Lower leg skin (tissue), 4 donors: ENCODE measurements around the gene TRPM3. TPM values are rescaled to one million over a fixed set of nuclear protein-coding genes. Genes with fewer than 3 reads are reported as not detected.
"Not testable (repeated sequence)": the region's sequence is repeated elsewhere in the genome, so short reads cannot be mapped to it uniquely, and the experiment has no call there.

Experiments
- DNase-seq, 2 donors: peaks; one replicate each; pipeline ENCODE4 v3.0.0-alpha.2; 2019; ENCODE audit warnings: low spot score in 2 of 2
- H3K4me3 ChIP-seq: fragments of 200-600 bp; sonication (generic); 2 replicates; pipeline ENCODE4 v1.5.1; 2017; ENCODE audit warnings: mild to moderate bottlenecking, low read depth; ENCODE audit not compliant: poor library complexity, severe bottlenecking
- CTCF ChIP-seq, 3 donors: fragments of 450-650 bp; IDR thresholded peaks; one replicate each; pipeline ENCODE4 v1.5.1; 2016; ENCODE audit warnings: antibody characterized with exemption in 3 of 3, mild to moderate bottlenecking in 3 of 3, moderate library complexity in 2 of 3
- POLR2A ChIP-seq, 2 donors: fragments of 450-650 bp; IDR thresholded peaks; one replicate each; pipeline ENCODE4 v1.6.1; 2016 to 2017; ENCODE audit warnings: antibody characterized with exemption in 2 of 2, mild to moderate bottlenecking in 1 of 2, moderate library complexity in 1 of 2
- WGBS, 2 donors: methylation state at CpG; one replicate each; pipeline ENCODE4 v1.1.5; 2018; 5-methylcytosine and 5-hydroxymethylcytosine counted together
- intact Hi-C: fragments of 100-400 bp; cut with DNase I; formaldehyde crosslinking; loops from one replicate; pipeline ENCODE4 v1.15.0; 2023; ENCODE audit warnings: low total_unique reads
- total RNA-seq, 4 donors: library from RNA; depleted of rRNA; stranded (reverse); fragments of >200 nt; gene quantifications; one replicate each; pipeline ENCODE4 v1.1.0, GENCODE V29; 2016

Gene TRPM3
- total RNA-seq, 4 donors from 2014 or later = 0.10 to 0.29 TPM; not detected in 2

- intact Hi-C loops = no loop called here
- DNase-seq = no peak
- no peak overlapping the region for H3K4me3 ChIP-seq
- WGBS, 2 donors = 80 to 87% methylated on average over 8 of the region's 8 CpGs
- TF ChIP-seq POLR2A (IDR thresholded peaks at IDR 0.05) (no peak), CTCF (IDR thresholded peaks at IDR 0.05) (no peak)
These were observed 361.2 kb downstream of the TRPM3 start for GRCh38 chr9:70760228-70760627.

GRCh38 chr9:70753311-70753710, 368.1 kb downstream of the TRPM3 start:
- WGBS, 2 donors = 27 to 40% methylated on average over 4 of the region's 4 CpGs
- H3K4me3 ChIP-seq = no peak overlapping the region
- DNase-seq = no peak
- intact Hi-C loops = no loop called here
- TF ChIP-seq POLR2A (IDR thresholded peaks at IDR 0.05) = no peak
- TF ChIP-seq CTCF (IDR thresholded peaks at IDR 0.05) = no peak

DNA sequence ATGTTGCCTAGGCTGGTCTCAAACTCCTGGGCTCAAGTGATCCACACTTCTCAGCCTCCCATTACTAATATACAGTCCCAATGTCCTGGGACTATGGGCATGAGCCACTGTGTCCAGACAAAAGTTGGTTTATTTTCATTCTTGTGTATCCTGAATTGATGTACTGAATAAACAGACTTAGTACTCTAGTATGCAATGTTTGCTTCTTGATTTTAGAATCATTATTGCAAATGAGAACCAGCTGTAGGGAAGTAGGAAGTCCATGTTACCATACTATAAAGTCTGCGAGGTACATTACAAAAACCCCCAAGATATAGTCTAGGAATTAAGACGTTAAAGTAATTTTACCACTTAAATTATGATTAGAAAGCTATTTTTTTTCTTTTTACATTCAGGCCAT, 372.4 kb downstream of the TRPM3 start:
- TF ChIP-seq POLR2A (IDR thresholded peaks at IDR 0.05) = no peak
- H3K4me3 ChIP-seq = no peak overlapping the region
- 75 to 83% methylated on average over 2 of the region's 2 CpGs for WGBS, 2 donors
- no peak for DNase-seq
- intact Hi-C loops = no loop called here

GRCh38 chr9:70747261-70747718, 374.1 kb downstream of the TRPM3 start:
- DNase-seq = no peak
- TF ChIP-seq CTCF (IDR thresholded peaks at IDR 0.05) (no peak), POLR2A (IDR thresholded peaks at IDR 0.05) (no peak)
- intact Hi-C loops = no loop called here
- no peak overlapping the region for H3K4me3 ChIP-seq
- WGBS, 2 donors = 48 to 54% methylated on average over 2 of the region's 2 CpGs

GRCh38 chr9:70746760-70747159, 374.7 kb downstream of the TRPM3 start:
- TF ChIP-seq CTCF (IDR thresholded peaks at IDR 0.05) = no peak
- TF ChIP-seq POLR2A (IDR thresholded peaks at IDR 0.05) = no peak
- no peak for DNase-seq
- H3K4me3 ChIP-seq = no peak overlapping the region
- intact Hi-C loops = no loop called here

DNA sequence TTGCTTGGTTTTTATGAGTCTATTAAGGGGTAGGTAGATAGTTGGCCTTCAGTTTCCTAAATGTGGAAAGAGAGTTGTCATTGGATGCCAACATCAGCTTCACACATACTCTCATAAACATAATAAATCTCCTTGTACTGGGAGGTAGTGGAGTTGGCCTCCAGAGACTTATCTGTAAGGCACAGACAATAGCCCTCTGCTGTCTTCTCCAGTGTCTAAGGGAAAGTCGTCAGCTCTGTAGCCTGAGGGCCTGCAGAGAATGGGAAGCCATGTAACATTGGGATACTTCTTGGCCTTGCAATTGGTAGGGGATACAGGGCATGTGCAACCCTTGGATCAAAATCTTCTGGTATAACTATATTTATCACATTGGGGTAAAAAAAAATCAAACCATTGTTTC, 375.1 kb downstream of the TRPM3 start:
- TF ChIP-seq POLR2A (IDR thresholded peaks at IDR 0.05) = no peak
- no peak for TF ChIP-seq CTCF (IDR thresholded peaks at IDR 0.05)
- no peak for DNase-seq
- no peak overlapping the region for H3K4me3 ChIP-seq
- WGBS, 2 donors = 0 to 14% methylated on average over 1 of the region's 1 CpG
- intact Hi-C loops = no loop called here

GRCh38 chr9:70724794-70725193, 396.6 kb downstream of the TRPM3 start:
- WGBS, 2 donors = no CpG with 5 or more reads among the region's 1 CpG
- DNase-seq, intact Hi-C loops, H3K4me3 ChIP-seq: not testable (repeated sequence)

DNA sequence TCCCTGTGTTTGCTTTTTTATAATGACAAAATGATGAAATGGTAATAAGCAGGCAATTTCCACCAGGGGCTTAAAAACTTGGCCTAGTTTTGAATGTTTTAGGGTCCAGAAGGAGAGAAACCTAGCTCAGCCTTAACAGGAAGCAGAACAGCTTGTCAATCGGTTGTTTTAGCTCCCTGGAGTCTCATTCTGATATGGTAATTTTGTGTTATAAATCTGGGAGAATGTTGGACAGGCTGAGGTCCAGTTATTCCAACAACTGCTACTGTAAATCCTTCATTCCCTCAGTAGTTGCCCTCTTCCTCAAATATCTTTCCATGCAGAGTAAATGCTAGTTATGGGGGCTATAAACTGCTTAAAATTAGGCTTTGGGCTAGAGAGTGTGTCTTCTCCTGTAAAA, 397.4 kb downstream of the TRPM3 start:
- intact Hi-C loops, H3K4me3 ChIP-seq, DNase-seq: not testable (repeated sequence)
- no CpG with 5 or more reads among the region's 1 CpG for WGBS, 2 donors

DNA sequence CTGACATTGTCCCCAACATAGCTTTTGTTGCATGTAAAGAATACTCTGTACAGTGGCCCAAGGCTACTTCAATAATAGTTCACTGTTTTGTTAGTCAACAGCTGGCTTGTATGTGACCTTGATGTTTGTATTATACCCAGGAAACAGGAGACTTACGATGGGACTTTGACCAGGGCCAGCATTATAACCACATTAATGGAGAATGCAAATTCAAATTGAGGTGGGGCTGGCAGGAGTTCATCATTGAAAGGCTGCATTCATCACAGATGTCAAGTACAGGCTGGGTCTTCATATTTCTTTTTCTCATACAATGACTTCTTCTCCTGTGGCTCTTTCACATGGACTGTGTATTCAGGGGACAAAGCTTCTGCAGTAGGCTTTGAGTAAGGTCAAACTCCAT, 414.6 kb downstream of the TRPM3 start:
- WGBS, 2 donors = no CpG with 5 or more reads among the region's 1 CpG

More for the DNA sequence above, 414.6 kb downstream of the TRPM3 start:
- DNase-seq, intact Hi-C loops, H3K4me3 ChIP-seq: not testable (repeated sequence)
